NT2/D1 (cell line): ENCODE data around the gene SAA2.
"Not testable (repeated sequence)": the region's sequence is repeated elsewhere in the genome, so short reads cannot be mapped to it uniquely, and the experiment has no call there.

Source experiments
- DNase-seq: peaks from one replicate; pipeline ENCODE4 v3.0.0-alpha.2; 2011; ENCODE audit warnings: low read depth, low spot score
- H3K27me3 ChIP-seq: 2 replicates; pipeline ENCODE4 v1.6.0; 2011; ENCODE audit warnings: mild to moderate bottlenecking; ENCODE audit not compliant: insufficient read length, insufficient read depth
- H3K36me3 ChIP-seq: 2 replicates; pipeline ENCODE4 v1.6.1; 2011; ENCODE audit warnings: mild to moderate bottlenecking, low read length, mixed read lengths; ENCODE audit not compliant: insufficient read depth, insufficient read length
- H3K4me1 ChIP-seq: 2 replicates; pipeline ENCODE4 v1.5.1; 2011; ENCODE audit not compliant: insufficient read depth, insufficient read length
- H3K4me3 ChIP-seq: 2 replicates; pipeline ENCODE4 v1.5.1; 2011; ENCODE audit warnings: low read depth; ENCODE audit not compliant: insufficient read length
- H3K9ac ChIP-seq: 2 replicates; pipeline ENCODE4 v1.6.0; 2011; ENCODE audit warnings: low read depth; ENCODE audit not compliant: insufficient read length
- H3K9me3 ChIP-seq: 2 replicates; pipeline ENCODE4 v1.5.1; 2011; ENCODE audit warnings: mild to moderate bottlenecking, low read length; ENCODE audit not compliant: insufficient read depth
- SUZ12 ChIP-seq: IDR thresholded peaks from 2 replicates; pipeline ENCODE4 v1.6.1; 2011; ENCODE audit not compliant: insufficient read length, insufficient read depth; ENCODE audit errors: extremely low read depth
- YY1 ChIP-seq: IDR thresholded peaks from 2 replicates; pipeline ENCODE4 v1.6.1; 2011; ENCODE audit not compliant: insufficient read length, insufficient read depth
- ZNF274 ChIP-seq: IDR thresholded peaks from 2 replicates; pipeline ENCODE4 v1.6.1; 2011; ENCODE audit warnings: mild to moderate bottlenecking, low read depth, low read length

Gene SAA2

DNA sequence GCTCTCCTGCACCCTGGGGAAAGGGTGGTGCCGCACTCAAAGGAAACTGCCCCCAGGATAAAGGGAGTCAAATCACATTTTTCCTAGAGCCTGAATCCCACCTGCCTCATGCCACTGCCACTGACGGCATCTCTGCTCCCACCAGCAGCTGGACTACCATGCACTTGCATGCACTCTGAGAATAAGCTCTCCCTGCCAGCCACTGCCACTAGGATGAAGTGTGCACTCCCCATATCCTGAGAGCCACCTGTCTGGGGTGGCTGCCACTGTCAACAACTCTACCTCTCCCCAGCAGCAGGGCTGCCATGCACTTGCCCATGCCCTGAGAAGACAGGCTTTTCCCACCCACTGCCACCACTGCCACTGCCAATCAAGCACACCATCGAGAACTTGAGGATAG is 44.2 kb downstream of the SAA2 start:
- H3K9me3 ChIP-seq: no peaks in the 10 kb centered on the region
- DNase-seq: no peak
- H3K36me3 ChIP-seq: no peaks in the 10 kb centered on the region
- no peak overlapping the region for H3K9ac ChIP-seq
- TF ChIP-seq SUZ12 (no peak), YY1 (no peak), ZNF274 (no peak)
- no peak overlapping the region for H3K4me3 ChIP-seq
- H3K4me1 ChIP-seq: no peaks in the 10 kb centered on the region
- no peaks in the 10 kb centered on the region for H3K27me3 ChIP-seq

DNA sequence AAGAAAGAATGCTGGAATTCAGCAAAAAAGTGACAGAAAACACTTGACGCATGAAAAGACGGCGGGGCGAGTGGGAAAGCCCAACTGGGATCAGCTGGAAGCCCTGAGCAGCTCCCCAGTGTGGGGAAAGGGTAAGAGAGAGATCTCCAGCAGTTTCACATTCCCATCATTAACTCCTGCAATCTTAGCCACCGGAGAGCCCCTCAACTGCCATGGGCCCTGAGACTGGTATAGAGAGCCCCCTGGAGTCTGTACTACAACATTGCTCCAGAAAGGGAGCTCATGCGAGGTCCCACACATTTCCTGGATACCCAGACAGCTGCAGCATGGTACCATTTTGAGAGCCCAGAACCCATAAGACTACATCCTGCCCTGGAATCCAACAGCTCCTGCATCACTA is 44.7 kb downstream of the SAA2 start:
- DNase-seq: peak; percentile 15
- Histone ChIP-seq H3K9me3 (no peaks in the 10 kb centered on the region), H3K36me3 (no peaks in the 10 kb centered on the region), H3K4me1 (no peaks in the 10 kb centered on the region), H3K4me3 (no peak overlapping the region), H3K27me3 (no peaks in the 10 kb centered on the region), H3K9ac (no peak overlapping the region)
- TF ChIP-seq YY1: no peak
- TF ChIP-seq ZNF274: no peak
- no peak for TF ChIP-seq SUZ12

DNA sequence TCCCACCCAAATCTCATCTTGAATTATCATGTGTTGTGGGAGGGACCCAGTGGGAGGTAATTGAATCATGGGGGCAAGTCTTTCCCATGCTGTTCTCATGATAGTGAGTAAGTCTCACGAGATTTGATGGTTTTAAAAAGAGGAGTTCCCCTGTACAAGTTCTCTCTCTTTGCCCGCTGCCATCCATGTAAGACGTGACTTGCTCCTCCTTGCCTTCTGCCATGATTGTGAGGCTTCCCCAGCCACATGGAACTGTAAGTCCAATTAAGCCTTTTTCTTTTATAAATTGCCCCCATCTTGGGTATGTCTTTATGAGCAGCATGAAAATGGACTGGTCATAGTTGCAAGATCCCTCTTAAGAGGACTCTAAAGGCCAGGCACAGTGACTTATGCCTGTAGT is 50.7 kb downstream of the SAA2 start:
- not testable (repeated sequence) for H3K4me3 ChIP-seq, H3K4me1 ChIP-seq, H3K9me3 ChIP-seq, H3K27me3 ChIP-seq, DNase-seq, H3K9ac ChIP-seq, H3K36me3 ChIP-seq

DNA sequence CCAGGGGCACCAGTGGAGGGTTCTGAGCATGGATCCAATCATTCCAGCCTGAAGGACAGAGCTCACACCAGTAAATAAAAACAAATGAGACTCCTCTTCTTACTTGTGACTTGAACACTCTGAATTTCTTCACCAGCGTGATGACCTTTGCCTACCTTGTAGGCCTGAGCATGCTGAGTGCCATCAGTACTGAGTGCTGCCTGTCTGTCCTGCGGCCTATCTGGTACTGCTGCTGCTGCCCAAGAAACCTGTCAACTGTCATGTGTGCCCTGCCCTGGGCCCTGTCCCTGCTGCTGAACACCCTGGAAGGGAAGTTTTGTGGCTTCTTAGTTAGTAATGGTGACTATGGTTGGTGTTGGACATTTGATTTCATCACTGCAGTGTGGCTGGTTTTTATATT is 51.9 kb downstream of the SAA2 start:
- H3K27me3 ChIP-seq: no peaks in the 10 kb centered on the region
- DNase-seq: no peak
- H3K9ac ChIP-seq: no peak overlapping the region
- no peaks in the 10 kb centered on the region for H3K36me3 ChIP-seq
- TF ChIP-seq ZNF274 (no peak), SUZ12 (no peak), YY1 (no peak)
- H3K4me1 ChIP-seq: no peaks in the 10 kb centered on the region
- no peak overlapping the region for H3K4me3 ChIP-seq
- H3K9me3 ChIP-seq: no peaks in the 10 kb centered on the region
